GM21360 (cell line): ENCODE results near the gene GABRE.

Experiments used
- ATAC-seq: cut with Tn5 transposase; IDR thresholded peaks from one replicate; pipeline ENCODE4 v1.9.1; 2021; ENCODE audit warnings: mild to moderate bottlenecking, moderate library complexity; ENCODE audit not compliant: unreplicated experiment

The GABRE gene

DNA sequence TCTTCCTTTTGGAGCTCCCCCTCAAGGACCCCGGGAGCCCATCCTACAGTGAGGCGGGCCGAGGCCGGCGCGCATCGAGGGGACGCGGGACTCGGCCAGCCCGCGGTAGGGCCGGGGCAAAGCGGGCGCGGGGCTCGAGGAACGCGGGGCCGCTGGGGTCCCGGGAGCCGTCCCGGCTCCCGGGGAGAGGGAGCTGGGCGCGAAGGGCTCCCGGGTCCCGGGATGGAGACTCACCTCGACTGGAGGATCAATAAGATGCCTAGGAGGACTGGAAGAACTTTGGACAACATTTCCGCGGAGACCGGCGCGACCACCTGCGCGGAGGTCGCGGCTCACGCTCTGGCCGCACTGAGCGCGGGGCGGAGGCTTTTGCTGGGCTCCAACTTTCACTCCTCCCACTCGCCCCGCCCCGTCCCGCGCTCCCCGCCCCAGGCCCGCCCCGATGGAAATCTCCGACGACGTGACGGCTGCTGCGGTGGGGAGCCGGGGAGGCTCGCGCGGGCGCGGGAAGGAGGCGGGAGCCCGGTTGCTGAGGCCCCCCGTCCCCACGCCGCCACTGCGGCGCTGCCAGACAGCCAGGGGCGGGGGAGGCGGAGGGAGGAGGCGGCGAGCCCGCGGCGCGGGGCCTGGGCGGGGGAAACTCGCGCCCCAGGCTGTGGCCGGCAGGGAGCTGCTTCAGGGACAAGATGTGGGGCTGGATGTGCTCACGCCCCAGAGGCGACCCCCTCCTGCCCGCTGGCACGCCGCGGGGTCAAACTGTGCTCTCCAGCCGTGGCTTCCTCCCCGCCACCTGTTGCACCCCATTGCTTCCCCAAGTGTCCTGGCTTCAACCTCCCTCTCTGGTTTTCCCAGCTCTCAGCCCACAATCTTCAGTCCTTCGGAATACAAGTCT is at the start of gene GABRE:
Gene GABRE (minus strand): TSS at position 341 of the 892 bp plus-strand sequence. CDS start 51 bp downstream, at position 290.
- ATAC-seq = no peak

- ATAC-seq = no peak
Observed at GRCh38 chrX:152020888-152021287, 46.4 kb upstream of the GABRE start.

- no peak for ATAC-seq
Observed at GRCh38 chrX:151999813-152000212, 25.3 kb upstream of the GABRE start.

DNA sequence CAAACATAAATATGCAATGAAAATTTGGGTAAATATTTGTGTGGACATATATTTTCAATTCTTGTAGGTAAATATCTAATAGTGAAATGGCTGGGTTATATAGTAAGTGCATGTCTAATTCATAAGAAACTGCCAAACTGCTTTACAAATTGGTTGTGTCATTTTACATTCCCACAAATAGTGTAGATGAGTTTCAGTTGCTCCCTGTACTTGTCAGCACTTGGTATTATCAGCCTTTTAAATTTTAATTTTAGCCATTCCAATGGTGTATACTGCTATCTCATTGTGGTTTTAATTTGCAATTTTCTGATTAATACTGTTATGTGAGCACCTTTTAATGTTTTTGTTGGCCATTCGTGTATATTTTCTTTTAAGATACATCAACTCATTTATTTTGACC is 23.1 kb upstream of the GABRE start:
- no peak for ATAC-seq

DNA sequence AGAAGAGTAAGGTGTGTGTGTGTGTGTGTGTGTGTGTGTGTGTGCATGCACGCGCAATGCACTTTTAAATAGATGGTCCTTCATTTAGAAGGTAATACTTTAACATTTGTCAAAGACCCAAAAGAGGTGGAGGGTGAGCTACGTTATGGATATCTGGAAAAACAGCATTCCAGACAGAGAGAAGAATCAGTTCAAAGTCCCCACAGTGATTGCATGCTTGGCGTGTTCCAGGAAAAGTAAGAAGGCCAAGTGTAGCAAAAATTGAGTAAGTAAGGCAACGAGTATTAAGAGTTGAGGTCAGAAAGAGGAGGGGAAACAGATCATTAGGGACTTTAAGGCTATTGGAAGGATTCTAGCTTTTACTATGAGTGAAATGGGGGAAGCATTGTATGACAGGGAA is 21.9 kb upstream of the GABRE start:
- no peak for ATAC-seq

DNA sequence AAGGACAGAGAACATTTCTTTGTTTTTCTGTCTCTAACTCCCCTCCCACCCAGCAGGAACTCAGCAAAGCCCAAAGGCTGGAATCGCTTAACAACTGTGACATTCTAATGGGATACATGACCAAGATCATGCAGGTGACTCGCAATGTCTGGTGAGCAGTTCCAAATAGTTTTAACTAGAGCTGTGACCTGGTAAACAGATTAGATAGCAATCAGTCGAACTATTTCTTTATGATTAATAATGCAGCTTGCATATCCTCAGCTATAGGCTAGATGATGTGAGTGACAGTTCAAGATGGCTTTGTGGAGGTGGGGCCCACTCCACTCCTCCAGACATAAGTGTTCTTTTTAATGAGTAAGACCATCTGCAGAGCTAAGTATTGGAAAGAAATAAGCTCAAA is 20.0 kb upstream of the GABRE start:
- no peak for ATAC-seq

GRCh38 chrX:151988706-151989299 is 14.3 kb upstream of the GABRE start:
- no peak for ATAC-seq

DNA sequence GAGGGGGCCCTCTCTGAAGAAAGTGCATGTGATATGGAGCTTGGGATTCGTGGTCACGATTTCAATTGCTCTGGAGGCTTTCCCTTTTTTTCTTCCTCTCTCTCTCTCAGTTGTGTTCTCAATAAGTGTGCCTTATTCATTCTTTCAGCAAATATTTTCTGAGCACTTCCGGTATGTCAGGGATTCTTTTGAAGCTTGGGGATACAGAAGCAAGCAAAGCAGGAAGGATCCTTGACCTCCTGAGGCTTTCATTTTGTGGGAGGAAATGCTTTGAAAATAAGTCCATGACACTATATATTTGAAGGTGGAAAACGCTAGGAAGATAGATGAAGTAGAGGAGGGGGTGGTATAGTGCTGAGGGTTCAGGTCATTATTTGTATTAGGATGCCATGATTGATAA is 12.6 kb upstream of the GABRE start:
- ATAC-seq = no peak

GRCh38 chrX:151985955-151986354 is 11.5 kb upstream of the GABRE start:
- ATAC-seq = no peak

DNA sequence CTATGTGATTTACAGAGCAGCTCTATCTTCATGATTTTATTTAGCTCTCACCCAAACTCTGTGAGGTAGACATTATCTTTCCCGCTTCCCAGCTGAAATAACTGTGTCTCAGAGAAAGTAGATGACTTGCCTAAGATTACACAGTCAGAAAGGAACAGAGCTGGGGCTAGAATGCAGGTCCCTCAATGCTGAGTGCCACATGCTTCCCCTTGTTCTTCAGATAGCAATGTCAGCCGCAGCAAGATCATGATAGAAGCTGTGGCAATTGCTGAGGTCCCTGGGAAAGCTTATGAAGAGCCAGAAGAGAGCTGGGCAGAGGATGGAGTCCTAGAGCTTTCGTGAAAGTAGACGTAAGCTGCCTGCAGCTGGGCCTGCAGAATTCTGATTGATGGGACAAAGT is 11.1 kb upstream of the GABRE start:
- no peak for ATAC-seq

GRCh38 chrX:151984902-151985301 is 10.4 kb upstream of the GABRE start:
- ATAC-seq = no peak

GRCh38 chrX:151984328-151984727 is 9.9 kb upstream of the GABRE start:
- ATAC-seq = no peak

GRCh38 chrX:151983186-151983585 is 8.7 kb upstream of the GABRE start:
- no peak for ATAC-seq

- ATAC-seq = no peak
Observed at GRCh38 chrX:151982222-151982621, 7.7 kb upstream of the GABRE start.

DNA sequence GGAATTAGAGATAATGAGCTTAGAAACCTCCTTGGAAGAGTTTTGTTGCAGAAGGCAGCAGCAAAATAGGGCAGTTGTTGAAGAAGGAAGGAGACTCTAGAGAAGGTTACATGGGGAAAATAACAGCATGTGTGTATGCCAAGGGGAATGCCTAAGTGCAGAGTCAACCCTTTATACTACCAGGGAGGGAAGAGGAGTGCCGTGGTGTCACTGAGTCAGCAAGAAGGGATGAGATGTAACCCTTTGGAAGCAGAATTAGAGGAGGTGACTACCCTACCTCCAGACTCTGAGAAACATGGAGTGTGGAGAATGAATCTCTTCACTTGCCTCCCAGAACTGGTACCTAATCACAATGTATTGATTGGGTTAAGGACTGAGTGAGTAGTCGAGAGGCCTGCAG is 6.7 kb upstream of the GABRE start:
- no peak for ATAC-seq

DNA sequence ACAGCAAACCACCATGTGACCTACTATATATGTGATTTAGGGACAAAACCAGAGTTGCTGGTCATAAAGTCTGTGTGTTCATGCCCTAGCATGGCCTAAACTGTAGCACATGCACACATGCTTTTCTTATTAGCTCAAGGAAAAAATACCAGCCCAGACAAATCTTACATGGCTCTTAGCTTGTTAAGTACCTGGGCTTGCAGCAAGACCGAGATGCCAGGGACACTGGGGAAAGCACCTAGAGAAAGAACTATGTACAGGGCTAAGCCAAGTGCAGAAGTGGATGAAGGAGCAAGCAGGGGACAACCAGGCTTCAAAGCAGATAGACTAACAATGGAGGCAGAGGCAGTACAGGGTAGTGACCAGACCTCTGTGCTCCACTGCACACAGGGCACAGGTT is 3.4 kb upstream of the GABRE start:
- ATAC-seq = no peak

- no peak for ATAC-seq
Observed at GRCh38 chrX:151977009-151977408, 2.5 kb upstream of the GABRE start.

GRCh38 chrX:151975736-151976275 is 1.3 kb upstream of the GABRE start:
- ATAC-seq = no peak

GRCh38 chrX:151975228-151975593 is 735 bp upstream of the GABRE start:
- no peak for ATAC-seq

GRCh38 chrX:151973851-151974335 is 583 bp downstream of the GABRE start:
- ATAC-seq = no peak

DNA sequence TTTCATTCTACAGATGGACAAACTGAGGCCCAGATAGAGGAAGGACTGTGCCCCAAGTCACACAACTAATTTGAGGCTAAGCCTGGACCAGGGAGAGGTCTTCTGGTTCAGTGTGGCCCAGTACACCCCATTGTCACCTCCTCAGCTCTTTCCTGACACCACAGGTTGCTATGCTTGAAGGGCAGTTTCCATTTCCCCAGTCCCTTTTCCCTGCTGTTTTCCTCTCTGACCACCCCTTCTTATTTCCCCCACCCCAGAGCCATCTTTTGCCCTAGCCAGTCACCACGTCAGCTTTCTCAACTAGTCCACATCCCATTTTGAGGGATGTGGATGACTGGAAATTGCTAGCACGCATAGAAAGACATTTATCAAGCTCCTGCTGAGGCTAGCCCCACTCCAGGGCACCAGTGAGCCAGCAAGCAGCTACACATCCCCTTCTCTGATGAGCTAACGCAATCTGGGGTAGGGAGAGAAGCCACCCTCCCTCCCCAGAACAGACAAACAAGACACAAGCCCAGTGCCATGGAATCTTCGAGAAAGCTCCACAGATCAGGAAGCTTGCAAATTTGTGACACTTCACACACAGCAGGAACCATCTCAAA is 1.3 kb downstream of the GABRE start:
- no peak for ATAC-seq

DNA sequence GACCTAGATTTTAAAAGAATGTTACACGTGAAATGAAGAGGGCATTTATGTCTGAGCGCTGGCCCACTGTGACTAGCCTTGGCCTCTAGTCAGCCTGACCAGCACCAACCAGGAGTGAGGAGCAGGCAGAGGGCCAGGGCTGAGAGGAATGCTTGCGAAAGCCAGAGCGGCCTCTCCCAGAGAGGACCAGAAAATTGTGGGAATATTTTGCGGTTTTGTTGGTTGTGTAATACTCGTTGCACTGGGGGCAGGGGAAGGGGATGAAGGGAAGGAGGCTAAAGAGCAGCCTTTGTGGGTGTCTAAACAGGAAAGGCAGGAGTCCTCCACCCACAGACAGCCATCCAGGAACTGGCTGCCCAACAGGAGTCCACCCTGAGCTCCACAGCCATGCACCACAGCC is 3.8 kb downstream of the GABRE start:
- ATAC-seq = no peak
